Adrenal gland (tissue), 5 donors: Measurements from ENCODE around the gene FGF3.

ENCODE experiments used
- POLR2A ChIP-seq, 2 donors: fragments of 450-650 bp; IDR thresholded peaks; one replicate each; pipeline ENCODE4 v1.6.1; 2017; ENCODE audit warnings: antibody characterized with exemption in 2 of 2, mild to moderate bottlenecking in 2 of 2, moderate library complexity in 1 of 2
- TF ChIP-seq, protein P1 (sequence below), 6 experiments: fragments of 450-650 bp in 4 of 6; fragments of 200-600 bp in 2 of 6; sonication (generic) in 1 of 6; IDR thresholded peaks; 1 replicate in 5 of 6; 2 replicates in 1 of 6; pipeline versions ENCODE4 v1.5.1 to v1.8.0; 2016 to 2021; ENCODE audit warnings: antibody characterized with exemption in 6 of 6, mild to moderate bottlenecking in 2 of 6, moderate library complexity in 1 of 6
- donor health status: DM: no; HTN: no; CAD: no.

DNA sequence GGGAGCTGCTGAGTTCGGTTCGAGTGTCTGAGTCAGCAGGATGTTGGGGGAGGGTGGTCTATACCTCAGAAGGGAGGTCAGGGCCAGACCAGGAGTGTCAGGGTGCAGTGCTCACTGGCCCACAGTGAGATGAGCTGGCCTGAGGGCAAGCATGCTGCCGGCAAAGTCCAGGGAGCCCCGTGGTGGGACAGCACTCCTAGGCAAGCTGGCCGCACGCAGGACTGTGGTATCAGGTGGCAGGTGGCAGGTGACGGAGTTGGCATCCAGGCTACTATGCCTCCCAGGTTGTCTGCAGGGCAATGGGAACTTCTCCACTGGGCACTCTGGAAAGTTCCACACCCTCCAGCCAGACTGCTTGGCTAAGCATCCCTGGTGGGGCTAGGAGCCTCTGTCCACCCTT is 4.8 kb downstream of the FGF3 start:
- TF ChIP-seq, protein P1, sequence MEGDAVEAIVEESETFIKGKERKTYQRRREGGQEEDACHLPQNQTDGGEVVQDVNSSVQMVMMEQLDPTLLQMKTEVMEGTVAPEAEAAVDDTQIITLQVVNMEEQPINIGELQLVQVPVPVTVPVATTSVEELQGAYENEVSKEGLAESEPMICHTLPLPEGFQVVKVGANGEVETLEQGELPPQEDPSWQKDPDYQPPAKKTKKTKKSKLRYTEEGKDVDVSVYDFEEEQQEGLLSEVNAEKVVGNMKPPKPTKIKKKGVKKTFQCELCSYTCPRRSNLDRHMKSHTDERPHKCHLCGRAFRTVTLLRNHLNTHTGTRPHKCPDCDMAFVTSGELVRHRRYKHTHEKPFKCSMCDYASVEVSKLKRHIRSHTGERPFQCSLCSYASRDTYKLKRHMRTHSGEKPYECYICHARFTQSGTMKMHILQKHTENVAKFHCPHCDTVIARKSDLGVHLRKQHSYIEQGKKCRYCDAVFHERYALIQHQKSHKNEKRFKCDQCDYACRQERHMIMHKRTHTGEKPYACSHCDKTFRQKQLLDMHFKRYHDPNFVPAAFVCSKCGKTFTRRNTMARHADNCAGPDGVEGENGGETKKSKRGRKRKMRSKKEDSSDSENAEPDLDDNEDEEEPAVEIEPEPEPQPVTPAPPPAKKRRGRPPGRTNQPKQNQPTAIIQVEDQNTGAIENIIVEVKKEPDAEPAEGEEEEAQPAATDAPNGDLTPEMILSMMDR (IDR thresholded peaks at IDR 0.05) = no peak
- no peak for TF ChIP-seq POLR2A (IDR thresholded peaks at IDR 0.05)
